OCI-M1 (cell line): ENCODE measurements around the gene SELENOV.

Source experiments
- DNase-seq: peaks from one replicate; lab custom pipeline; 2025; lab: John Stamatoyannopoulos, UW

Gene SELENOV

DNA sequence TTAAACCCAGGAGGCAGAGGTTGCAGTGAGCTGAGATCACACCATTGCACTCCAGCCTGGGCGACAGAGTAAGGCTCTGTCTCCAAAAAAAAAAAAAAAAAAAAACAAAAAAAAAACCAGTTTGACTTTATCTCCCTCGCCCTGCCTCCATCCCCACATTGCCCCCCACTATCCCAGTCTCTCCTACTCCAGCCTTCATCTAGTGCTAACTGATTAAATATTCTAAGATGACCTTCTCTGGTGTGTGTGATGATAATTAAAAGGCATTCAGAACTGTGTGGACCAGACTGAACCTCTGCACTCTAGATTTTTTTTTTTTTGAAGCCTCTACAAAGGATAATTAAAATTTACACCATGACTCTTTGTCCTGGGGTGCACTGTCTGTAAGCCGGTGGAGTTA, 22.2 kb upstream of the SELENOV start:
- DNase-seq: no peak

DNA sequence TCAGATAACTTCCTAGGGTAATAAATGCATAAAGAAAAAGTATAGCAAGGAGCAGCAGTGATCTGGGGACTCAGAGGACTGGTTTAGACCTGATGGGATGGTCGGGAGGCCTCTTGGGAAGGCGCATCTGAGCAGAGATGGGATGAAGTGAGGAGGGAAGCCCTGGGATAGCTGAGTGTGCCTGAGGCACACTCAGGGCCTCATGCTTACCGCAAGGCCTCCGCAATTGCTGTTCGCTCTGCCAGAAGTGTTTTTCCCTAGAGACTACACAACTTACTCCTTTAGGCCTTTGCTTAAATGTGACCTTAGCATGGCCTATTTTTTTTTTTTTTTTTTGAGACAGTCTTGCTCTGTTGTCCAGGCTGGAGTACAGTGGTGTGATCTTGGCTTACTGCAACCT, 20.3 kb upstream of the SELENOV start:
- no peak for DNase-seq

DNA sequence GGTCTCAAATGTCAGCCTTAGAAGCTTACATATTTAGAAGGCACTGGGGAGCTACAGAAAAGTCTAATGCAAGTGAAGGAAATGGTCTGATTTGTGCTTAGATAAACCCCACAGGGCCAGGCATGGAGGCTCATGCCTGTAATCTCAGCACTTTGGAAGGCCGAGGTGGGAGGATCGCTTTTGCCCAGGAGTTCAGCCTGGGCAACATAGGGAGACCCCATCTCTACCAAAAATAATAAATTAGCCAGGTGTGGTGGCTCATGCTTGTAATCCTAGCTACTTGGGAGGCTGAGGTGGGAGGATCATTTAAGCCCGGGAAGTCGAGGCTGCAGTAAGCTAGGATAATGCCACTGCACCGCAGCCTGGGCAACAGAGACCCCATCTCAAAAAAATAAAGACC, 18.9 kb upstream of the SELENOV start:
- no peak for DNase-seq

GRCh38 chr19:39497701-39497995, 17.3 kb upstream of the SELENOV start:
- DNase-seq: no peak

GRCh38 chr19:39497996-39498797, 16.7 kb upstream of the SELENOV start:
- DNase-seq: peak; percentile 79

DNA sequence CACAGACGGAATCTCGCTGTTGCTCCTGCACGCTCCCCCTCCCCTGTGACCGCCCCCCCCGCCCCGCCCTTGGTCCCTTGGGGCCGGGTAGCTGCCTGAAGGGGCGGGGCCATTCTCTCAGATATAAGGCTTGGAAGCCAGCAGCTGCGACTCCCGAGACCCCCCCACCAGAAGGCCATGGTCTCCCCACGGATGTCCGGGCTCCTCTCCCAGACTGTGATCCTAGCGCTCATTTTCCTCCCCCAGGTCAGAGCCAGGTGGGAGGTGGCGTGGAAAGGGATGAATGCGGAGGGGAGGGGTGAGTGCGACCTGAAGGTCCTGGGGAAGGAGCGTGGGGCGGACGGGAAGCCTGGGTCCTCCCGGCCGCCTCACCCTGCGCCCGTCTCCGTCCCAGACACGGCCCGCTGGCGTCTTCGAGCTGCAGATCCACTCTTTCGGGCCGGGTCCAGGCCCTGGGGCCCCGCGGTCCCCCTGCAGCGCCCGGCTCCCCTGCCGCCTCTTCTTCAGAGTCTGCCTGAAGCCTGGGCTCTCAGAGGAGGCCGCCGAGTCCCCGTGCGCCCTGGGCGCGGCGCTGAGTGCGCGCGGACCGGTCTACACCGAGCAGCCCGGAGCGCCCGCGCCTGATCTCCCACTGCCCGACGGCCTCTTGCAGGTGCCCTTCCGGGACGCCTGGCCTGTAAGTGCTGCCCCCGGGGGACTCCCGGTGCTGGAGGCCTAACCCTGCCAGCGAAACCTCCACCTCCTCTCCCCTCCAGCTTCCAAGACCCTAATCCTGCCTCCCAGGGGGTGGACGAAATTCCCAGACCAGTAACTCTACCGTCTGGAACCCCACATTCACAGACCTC, 15.9 kb upstream of the SELENOV start, which contains the start of gene DLL3:
TSS of gene DLL3 (plus strand) at position 150 of the 845 bp plus-strand sequence. CDS start at position 178, 28 bp downstream.
- DNase-seq: no peak

- no peak for DNase-seq
These were observed 15.0 kb upstream of the SELENOV start for GRCh38 chr19:39499932-39500331.

GRCh38 chr19:39500543-39500942, 14.4 kb upstream of the SELENOV start:
- DNase-seq: peak; percentile 24

DNA sequence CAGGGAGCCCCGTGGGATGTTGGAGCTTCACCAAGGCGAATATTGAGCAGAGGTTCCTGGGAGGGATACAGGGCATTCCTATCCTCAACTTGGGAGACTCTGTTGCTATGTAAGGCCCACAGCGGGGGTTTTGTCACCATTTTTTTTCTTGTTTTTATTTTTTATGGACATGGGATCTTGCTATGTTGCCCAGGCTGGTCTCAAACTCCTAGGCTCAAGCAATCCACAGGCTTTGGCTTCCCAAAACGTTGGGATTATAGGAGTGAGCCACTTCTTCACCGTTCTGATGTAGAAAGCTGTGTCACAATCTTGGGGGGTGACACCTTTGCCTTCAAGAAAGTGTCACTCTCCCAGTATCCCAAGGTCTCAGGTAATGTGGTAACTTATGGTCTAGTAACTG, 13.6 kb upstream of the SELENOV start:
- DNase-seq: no peak

DNA sequence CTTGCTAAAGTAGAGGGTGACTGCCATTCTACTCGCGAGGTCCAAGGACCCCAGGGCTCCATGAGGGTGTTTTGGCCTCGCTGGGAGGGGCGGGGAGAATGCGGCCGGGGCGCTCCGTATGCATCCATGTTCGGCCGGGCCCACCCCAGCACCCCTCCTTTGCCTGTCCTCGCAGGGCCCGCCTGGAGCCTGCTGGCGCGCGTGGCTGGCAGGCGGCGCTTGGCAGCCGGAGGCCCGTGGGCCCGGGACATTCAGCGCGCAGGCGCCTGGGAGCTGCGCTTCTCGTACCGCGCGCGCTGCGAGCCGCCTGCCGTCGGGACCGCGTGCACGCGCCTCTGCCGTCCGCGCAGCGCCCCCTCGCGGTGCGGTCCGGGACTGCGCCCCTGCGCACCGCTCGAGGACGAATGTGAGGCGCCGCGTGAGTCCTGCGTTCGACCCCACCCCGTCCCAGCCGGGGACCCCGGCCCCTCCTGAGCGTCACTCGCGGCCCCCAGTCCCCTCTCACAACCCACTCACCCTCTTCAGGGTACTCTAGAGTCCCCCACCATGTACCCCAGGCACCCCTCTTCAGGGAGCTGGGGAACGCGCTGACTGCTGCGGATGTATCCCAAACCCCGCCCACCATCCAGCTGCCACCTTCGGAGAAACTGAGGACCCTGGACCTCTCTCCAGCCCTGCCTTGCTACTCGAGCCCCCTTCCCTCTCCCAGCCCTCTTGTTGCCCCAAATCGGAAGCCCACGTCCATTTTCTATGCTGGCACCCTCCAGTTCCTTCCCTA, 12.1 kb upstream of the SELENOV start:
- peak; percentile 90 for DNase-seq

- DNase-seq: no peak
These were observed 8.4 kb upstream of the SELENOV start for GRCh38 chr19:39506598-39506943.

GRCh38 chr19:39506944-39507714, 7.8 kb upstream of the SELENOV start:
- DNase-seq: no peak

- no peak for DNase-seq
These were observed 7.1 kb upstream of the SELENOV start for GRCh38 chr19:39507715-39508364.

DNA sequence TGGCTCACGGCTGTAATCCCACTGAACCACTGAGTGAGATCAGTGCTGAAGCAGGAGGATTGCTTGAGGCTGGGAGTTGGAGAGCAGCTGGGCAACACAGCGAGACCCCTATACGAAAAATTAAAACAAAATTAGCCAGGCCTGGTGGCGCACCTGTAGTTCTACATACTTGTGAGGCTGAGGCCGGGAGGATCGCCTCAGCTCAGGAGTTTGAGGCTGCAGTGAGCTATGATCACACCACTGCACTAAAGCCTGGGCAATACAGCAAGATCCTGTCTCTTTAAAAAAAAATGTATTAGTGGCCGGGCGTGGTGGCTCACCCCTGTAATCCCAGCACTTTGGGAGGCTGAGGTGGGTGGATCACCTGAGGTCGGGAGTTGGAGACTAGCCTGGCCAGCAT, 6.3 kb upstream of the SELENOV start:
- DNase-seq: no peak

DNA sequence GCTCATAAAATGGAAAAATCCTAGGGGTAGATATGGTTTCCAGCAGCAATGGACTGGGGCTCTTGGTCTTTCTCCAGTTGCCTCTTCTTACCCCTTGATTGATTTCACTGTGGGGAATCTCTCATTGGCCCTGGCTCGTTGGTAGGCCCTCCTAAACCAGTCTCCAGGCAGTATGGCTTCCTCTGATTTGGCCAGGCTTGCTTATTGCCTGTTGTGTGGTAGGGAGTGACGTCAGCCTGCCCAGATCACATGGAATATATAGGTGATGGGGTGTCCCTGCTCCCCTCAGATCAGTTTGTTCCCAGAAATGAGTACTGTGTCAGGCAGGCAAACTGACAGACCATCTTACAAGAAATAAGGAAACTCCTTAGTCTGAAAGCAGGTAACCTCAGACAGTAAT, 5.7 kb upstream of the SELENOV start:
- DNase-seq: no peak

DNA sequence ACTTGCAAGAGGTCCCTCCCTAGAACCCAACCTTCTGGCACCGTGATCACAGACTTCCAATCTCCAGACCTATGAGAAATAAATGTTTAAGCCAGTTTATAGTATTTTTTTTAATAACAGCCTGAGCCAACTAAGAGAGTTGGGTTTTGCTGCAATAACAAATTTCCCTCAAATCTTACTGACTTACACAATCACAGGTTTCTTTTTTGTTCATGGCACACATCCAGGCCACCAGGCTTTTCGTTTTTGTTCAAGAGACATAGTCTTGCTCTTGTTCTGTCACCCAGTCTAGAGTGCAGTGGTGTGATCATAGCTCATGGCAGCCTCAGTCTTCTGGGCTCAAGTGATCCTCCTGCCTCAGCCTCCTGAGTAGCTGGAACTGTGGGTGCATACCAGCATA, 2.0 kb upstream of the SELENOV start:
- peak; percentile 12 for DNase-seq

DNA sequence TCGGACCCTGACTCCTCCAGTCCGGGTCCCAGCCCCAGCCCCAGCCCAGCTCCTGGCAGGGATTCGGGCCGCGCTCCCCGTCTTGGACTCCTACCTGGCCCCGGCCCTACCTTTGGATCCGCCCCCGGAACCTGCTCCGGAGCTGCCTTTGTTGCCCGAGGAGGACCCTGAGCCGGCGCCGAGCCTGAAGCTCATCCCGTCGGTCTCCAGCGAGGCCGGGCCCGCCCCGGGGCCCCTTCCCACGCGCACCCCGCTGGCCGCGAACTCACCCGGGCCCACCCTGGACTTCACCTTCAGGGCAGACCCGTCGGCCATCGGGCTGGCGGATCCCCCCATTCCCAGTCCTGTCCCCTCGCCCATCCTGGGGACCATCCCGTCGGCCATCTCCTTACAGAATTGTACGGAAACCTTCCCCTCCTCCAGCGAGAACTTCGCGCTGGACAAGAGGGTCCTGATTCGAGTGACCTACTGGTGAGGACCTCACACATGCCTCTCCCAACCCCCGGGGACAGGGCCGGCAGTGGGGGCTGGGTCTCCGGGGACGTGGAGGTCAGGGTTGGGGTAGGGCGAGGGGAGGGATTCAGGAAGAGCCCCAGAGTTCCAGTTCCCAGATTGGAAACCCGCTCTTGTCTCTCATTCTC, 732 bp downstream of the SELENOV start:
- DNase-seq: no peak

DNA sequence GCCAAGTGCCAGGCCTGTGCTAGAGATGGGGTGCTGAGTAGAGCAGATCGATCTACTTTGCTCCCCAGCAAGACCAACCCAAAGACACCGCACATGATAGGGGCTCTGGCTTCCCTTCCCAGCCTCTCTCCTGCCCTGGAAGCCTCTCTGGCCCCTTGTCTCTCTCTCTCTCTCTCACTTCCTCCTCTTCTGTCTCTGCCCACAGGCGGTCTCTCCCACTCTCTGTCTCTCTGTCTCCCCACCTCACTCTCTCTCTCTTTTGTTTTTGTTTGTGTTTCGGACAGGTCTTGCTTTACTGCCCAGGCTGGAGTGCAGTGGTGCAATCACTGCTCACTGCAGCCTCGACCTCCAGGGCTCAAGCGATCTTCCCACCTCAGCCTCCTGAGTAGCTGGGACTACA, 1.3 kb downstream of the SELENOV start:
- no peak for DNase-seq

GRCh38 chr19:39517432-39517831, 2.5 kb downstream of the SELENOV start:
- DNase-seq: no peak

DNA sequence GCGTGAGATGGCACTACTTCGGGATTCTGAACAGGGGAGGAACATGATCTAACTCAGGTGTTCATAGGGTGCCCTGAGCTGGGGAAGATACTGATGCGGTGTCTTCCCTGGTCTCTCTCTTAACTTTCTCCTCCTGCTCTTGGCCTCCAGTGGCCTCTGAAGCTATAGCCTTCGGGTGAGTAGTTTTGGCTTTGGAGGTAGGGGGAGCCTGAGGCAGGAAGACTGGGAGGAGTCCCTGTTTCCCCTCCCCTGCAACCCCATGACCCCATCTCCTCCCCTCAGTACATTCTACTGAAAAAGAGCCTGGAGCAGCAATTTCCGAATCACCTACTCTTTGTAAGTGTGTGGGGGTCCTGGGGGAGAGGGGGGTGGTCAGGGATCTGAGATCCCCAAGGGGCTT, 3.5 kb downstream of the SELENOV start:
- no peak for DNase-seq

DNA sequence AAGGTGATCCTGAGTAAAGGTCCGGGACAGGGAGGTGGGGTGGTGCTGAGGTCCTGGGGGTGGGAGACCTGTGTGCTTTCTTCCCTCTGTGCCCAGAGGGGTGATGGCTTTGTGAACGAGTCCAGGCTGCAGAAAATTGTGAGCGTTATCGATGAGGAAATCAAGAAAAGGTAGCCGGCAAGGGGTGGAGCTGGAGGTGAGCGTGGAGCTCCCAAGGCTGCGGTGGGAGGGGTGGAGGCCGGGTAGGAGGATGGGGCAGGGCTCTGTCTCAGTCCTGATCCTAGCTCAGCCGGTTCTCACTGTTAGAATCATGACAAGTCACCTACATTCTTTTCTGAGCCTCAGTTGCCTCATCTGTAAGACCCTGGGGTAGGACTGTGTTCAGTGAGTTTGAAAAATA, 4.0 kb downstream of the SELENOV start:
- DNase-seq: no peak
